ENCODE data around the gene SLC2A1.

DNA sequence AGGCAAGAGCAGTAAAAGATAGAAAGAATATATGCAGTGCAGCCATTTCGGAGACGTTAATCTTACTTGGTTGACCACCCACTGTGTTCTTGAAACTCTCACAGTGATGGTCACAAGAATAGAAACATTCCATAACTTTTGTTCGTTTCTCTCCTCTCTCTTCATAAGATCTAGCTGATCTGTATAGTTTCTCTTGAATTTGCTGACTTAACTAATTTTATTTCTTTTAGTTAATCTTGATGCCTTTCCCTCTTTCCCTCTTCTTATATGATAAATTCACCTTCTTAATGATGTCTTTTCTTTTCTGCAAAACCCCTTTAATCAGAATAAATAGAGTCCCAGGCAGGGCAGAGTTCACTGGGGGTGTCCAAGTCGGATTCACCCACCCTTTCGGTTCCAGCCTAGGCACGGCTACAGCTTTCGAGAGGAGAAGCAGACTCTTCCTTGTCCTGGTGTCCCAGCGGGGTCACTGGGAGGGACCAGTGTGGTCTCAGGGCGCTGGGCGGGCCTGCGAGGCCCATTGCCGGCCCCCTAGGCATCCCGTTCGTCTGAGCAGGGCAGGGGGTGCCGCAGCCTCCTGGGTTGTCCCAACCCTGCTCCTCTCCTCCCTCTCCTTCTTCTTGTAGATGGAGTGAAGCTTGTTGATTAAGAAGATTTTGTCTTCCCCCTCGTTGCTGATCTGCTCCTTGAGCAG is 72.5 kb downstream of the SLC2A1 start:
- no peak for TF ChIP-seq POLR2AphosphoS5 (IDR thresholded peaks at IDR 0.05)
- no peak for TF ChIP-seq CTCF (IDR thresholded peaks at IDR 0.05)
- TF ChIP-seq POLR2A (IDR thresholded peaks at IDR 0.05): no peak
